Measurements from ENCODE around the gene SELP. TPM values are rescaled to one million over a fixed set of nuclear protein-coding genes. Genes with fewer than 3 reads are reported as not detected.
"Not testable (repeated sequence)": the region's sequence is repeated elsewhere in the genome, so short reads cannot be mapped to it uniquely, and the experiment has no call there.

SELP gene
- total RNA-seq, 1 experiment from 2014 or later, result not detected

- no TSS peak for BruUV-seq (replicated peaks)
- no peaks in the 10 kb centered on the region for H3K9me2 ChIP-seq (ENCODE audit: insufficient read depth)
- H3K27me3 ChIP-seq (ENCODE audit: insufficient read depth, low read depth), result no peaks in the 10 kb centered on the region
- TF ChIP-seq CTCF (conservative IDR thresholded peaks at IDR 0.05) (no peak), EZH2 (IDR thresholded peaks at IDR 0.05; ENCODE audit: low read depth) (no peak)
- no peak overlapping the region for H2AFZ ChIP-seq
- H3K4me2 ChIP-seq, result no peak overlapping the region
- intact Hi-C loops (cut with micrococcal nuclease; ENCODE audit: unreplicated experiment), result no loop called here
- no peak overlapping the region for H3K4me3 ChIP-seq
- H3K36me3 ChIP-seq (ENCODE audit: low read depth), result no peaks in the 10 kb centered on the region
- DNase-seq, result no peak
- H4K20me1 ChIP-seq (ENCODE audit: insufficient read depth), result no peaks in the 10 kb centered on the region
- ChIA-PET POLR2A (ENCODE audit: unreplicated experiment) (no interaction called here), CTCF (no interaction called here)
- peaks cover 11% of the 10 kb centered on the region; the same call in 1 of the 2 replicates for H3F3A ChIP-seq (ENCODE audit: insufficient read depth, low read depth)
- H3K79me2 ChIP-seq (ENCODE audit: low read depth), result no peaks in the 10 kb centered on the region
- peaks cover 17% of the 10 kb centered on the region for H3K4me1 ChIP-seq (replicated peaks; ENCODE audit: insufficient read depth)
- no peak overlapping the region for H3K27ac ChIP-seq
- H3K9me3 ChIP-seq (ENCODE audit: insufficient read depth, low read depth), result no peaks in the 10 kb centered on the region
Measured at GRCh38 chr1:169670836-169671235, 40.9 kb upstream of the SELP start.

- H3K4me2 ChIP-seq; H4K20me1 ChIP-seq (ENCODE audit: insufficient read depth); H3K27ac ChIP-seq; H3K9me3 ChIP-seq (ENCODE audit: insufficient read depth, low read depth); POLR2A ChIA-PET (ENCODE audit: unreplicated experiment); H3K79me2 ChIP-seq (ENCODE audit: low read depth); H2AFZ ChIP-seq; CTCF ChIA-PET; intact Hi-C loops (cut with micrococcal nuclease; ENCODE audit: unreplicated experiment); H3K9me2 ChIP-seq (ENCODE audit: insufficient read depth); H3K36me3 ChIP-seq (ENCODE audit: low read depth); H3K27me3 ChIP-seq (ENCODE audit: insufficient read depth, low read depth); H3F3A ChIP-seq (ENCODE audit: insufficient read depth, low read depth); BruUV-seq (replicated peaks); DNase-seq; H3K4me3 ChIP-seq: not testable (repeated sequence)
- H3K4me1 ChIP-seq (replicated peaks; ENCODE audit: insufficient read depth), result peaks cover 11% of the 10 kb centered on the region
Measured at GRCh38 chr1:169670244-169670643, 40.3 kb upstream of the SELP start.

GRCh38 chr1:169667699-169668596 lies 38.0 kb upstream of the SELP start:
- H3K79me2 ChIP-seq (ENCODE audit: low read depth); H3K9me3 ChIP-seq (ENCODE audit: insufficient read depth, low read depth); H3F3A ChIP-seq (ENCODE audit: insufficient read depth, low read depth); H3K27me3 ChIP-seq (ENCODE audit: insufficient read depth, low read depth); H3K4me1 ChIP-seq (replicated peaks; ENCODE audit: insufficient read depth); BruUV-seq (replicated peaks); POLR2A ChIA-PET (ENCODE audit: unreplicated experiment); CTCF ChIA-PET; DNase-seq; H3K4me3 ChIP-seq; intact Hi-C loops (cut with micrococcal nuclease; ENCODE audit: unreplicated experiment); H2AFZ ChIP-seq; H4K20me1 ChIP-seq (ENCODE audit: insufficient read depth); H3K9me2 ChIP-seq (ENCODE audit: insufficient read depth); H3K27ac ChIP-seq; H3K36me3 ChIP-seq (ENCODE audit: low read depth); H3K4me2 ChIP-seq: not testable (repeated sequence)

- intact Hi-C loops (cut with micrococcal nuclease; ENCODE audit: unreplicated experiment); H2AFZ ChIP-seq; POLR2A ChIA-PET (ENCODE audit: unreplicated experiment); H3K9me3 ChIP-seq (ENCODE audit: insufficient read depth, low read depth); H3K4me1 ChIP-seq (replicated peaks; ENCODE audit: insufficient read depth); CTCF ChIA-PET; H3K79me2 ChIP-seq (ENCODE audit: low read depth); H4K20me1 ChIP-seq (ENCODE audit: insufficient read depth); H3K4me3 ChIP-seq; H3K27me3 ChIP-seq (ENCODE audit: insufficient read depth, low read depth); H3K9me2 ChIP-seq (ENCODE audit: insufficient read depth); BruUV-seq (replicated peaks); H3K27ac ChIP-seq; H3F3A ChIP-seq (ENCODE audit: insufficient read depth, low read depth); H3K4me2 ChIP-seq; DNase-seq; H3K36me3 ChIP-seq (ENCODE audit: low read depth): not testable (repeated sequence)
Measured at GRCh38 chr1:169667227-169667639, 37.3 kb upstream of the SELP start.

- H3F3A ChIP-seq (ENCODE audit: insufficient read depth, low read depth); H4K20me1 ChIP-seq (ENCODE audit: insufficient read depth); DNase-seq; H3K27me3 ChIP-seq (ENCODE audit: insufficient read depth, low read depth); H3K9me2 ChIP-seq (ENCODE audit: insufficient read depth); H3K4me3 ChIP-seq; H3K27ac ChIP-seq; H3K36me3 ChIP-seq (ENCODE audit: low read depth); H3K4me1 ChIP-seq (replicated peaks; ENCODE audit: insufficient read depth); CTCF ChIA-PET; H3K9me3 ChIP-seq (ENCODE audit: insufficient read depth, low read depth); POLR2A ChIA-PET (ENCODE audit: unreplicated experiment); H3K4me2 ChIP-seq; BruUV-seq (replicated peaks); H3K79me2 ChIP-seq (ENCODE audit: low read depth); intact Hi-C loops (cut with micrococcal nuclease; ENCODE audit: unreplicated experiment); H2AFZ ChIP-seq: not testable (repeated sequence)
Measured at GRCh38 chr1:169662680-169663079, 32.8 kb upstream of the SELP start.

GRCh38 chr1:169661066-169661465 lies 31.1 kb upstream of the SELP start:
- H3K4me3 ChIP-seq; H3K79me2 ChIP-seq (ENCODE audit: low read depth); H3K27ac ChIP-seq; H3K9me3 ChIP-seq (ENCODE audit: insufficient read depth, low read depth); H4K20me1 ChIP-seq (ENCODE audit: insufficient read depth); intact Hi-C loops (cut with micrococcal nuclease; ENCODE audit: unreplicated experiment); H3K9me2 ChIP-seq (ENCODE audit: insufficient read depth); POLR2A ChIA-PET (ENCODE audit: unreplicated experiment); H3F3A ChIP-seq (ENCODE audit: insufficient read depth, low read depth); CTCF ChIA-PET; H3K36me3 ChIP-seq (ENCODE audit: low read depth); BruUV-seq (replicated peaks); H2AFZ ChIP-seq; H3K4me2 ChIP-seq; H3K27me3 ChIP-seq (ENCODE audit: insufficient read depth, low read depth); DNase-seq: not testable (repeated sequence)
- H3K4me1 ChIP-seq (replicated peaks; ENCODE audit: insufficient read depth), result peaks cover 16% of the 10 kb centered on the region

Data from PC-9 (cell line).